ENCODE results near the gene RABEP1. TPM values are rescaled to one million over a fixed set of nuclear protein-coding genes. Genes with fewer than 3 reads are reported as not detected.

The RABEP1 gene
- total RNA-seq, 4 donors from 2014 or later = 36.0 to 57.7 (median 40.9) TPM

- no peak for TF ChIP-seq CTCF (IDR thresholded peaks at IDR 0.05)
- TF ChIP-seq POLR2A (IDR thresholded peaks at IDR 0.05) = no peak
- Histone ChIP-seq H3K36me3 (peaks cover 9 to 20% of the 10 kb centered on the region in 2 donors), H3K4me1 (peaks cover 4 to 10% of the 10 kb centered on the region in 2 donors), H3K27ac (no peak overlapping the region), H3K27me3 (no peaks in the 10 kb centered on the region), H3K4me3 (replicated peaks in 1 of 3) (no peak overlapping the region), H3K9me3 (no peaks in the 10 kb centered on the region)
- intact Hi-C loops (cut with DNase I) = no loop called here
- DNase-seq = no peak
- WGBS, 2 donors = 92 to 93% methylated on average over 9 of the region's 9 CpGs
These were observed 62.8 kb downstream of the RABEP1 start for GRCh38 chr17:5344914-5345313.

DNA sequence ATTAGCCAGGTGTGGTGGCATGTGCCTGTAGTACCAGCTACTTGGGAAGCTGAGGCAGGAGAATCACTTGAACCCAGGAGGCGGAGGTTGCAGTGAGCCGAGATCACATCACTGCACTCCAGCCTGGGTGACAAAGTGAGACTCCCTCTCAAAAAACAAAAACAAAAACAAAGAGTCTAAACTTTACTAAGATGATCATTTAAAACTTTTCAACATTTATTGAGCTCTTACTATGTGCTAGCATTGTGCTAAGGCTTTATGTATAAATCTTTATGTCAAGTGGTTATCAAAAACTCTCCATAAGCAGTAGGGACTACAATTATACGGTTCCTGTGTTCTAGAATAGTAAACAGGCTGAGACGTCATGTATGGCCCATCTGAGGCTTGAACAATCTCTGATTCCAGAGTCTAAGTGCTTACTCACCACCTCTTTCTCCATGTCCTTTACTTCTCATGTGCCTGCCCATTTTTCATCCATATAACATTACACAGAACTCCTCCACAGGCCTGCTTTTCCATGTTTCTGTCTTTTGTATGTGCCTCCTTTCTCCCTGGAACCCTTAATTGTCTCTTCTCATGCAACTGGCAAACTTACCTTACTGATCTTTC is 70.7 kb downstream of the RABEP1 start:
- no peaks in the 10 kb centered on the region for H3K4me1 ChIP-seq
- no peak overlapping the region for H3K27ac ChIP-seq
- no peaks in the 10 kb centered on the region for H3K9me3 ChIP-seq
- TF ChIP-seq CTCF (IDR thresholded peaks at IDR 0.05) = no peak
- TF ChIP-seq POLR2A (IDR thresholded peaks at IDR 0.05) = no peak
- peaks cover 10 to 27% of the 10 kb centered on the region in 2 donors for H3K36me3 ChIP-seq
- 92 to 99% methylated on average over 4 of the region's 4 CpGs for WGBS, 2 donors
- no peaks in the 10 kb centered on the region for H3K27me3 ChIP-seq
- no peak overlapping the region for H3K4me3 ChIP-seq (replicated peaks in 1 of 3)
- intact Hi-C loops (cut with DNase I) = no loop called here
- DNase-seq = no peak

DNA sequence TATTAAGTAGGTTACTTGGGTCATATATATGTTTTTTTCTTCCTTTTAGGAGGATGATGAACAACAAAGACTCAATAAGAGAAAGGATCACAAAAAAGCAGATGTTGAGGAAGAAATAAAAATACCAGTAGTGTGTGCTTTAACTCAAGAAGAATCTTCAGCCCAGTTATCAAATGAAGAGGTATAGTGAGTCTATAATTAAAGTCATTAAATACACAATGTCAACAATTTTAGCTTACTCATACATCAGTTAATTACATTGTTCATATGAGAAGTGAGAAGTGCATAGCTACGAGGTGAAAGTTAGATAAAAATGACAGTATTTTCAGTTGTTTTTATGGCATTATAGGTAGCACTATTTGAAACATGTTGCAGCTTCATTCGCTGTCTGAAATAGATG is 72.2 kb downstream of the RABEP1 start:
- Histone ChIP-seq H3K27ac (no peak overlapping the region), H3K27me3 (no peaks in the 10 kb centered on the region), H3K4me3 (replicated peaks in 1 of 3) (no peak overlapping the region), H3K36me3 (peaks cover 10 to 24% of the 10 kb centered on the region in 2 donors), H3K4me1 (no peaks in the 10 kb centered on the region), H3K9me3 (no peaks in the 10 kb centered on the region)
- TF ChIP-seq CTCF (IDR thresholded peaks at IDR 0.05) (no peak), POLR2A (IDR thresholded peaks at IDR 0.05) (no peak)
- DNase-seq = no peak
- 93 to 95% methylated on average over 2 of the region's 2 CpGs for WGBS, 2 donors
- intact Hi-C loops (cut with DNase I) = no loop called here

- TF ChIP-seq POLR2A (IDR thresholded peaks at IDR 0.05) (no peak), CTCF (IDR thresholded peaks at IDR 0.05) (no peak)
- Histone ChIP-seq H3K4me1 (no peaks in the 10 kb centered on the region), H3K9me3 (no peaks in the 10 kb centered on the region), H3K27me3 (no peaks in the 10 kb centered on the region), H3K27ac (no peak overlapping the region), H3K4me3 (replicated peaks in 1 of 3) (no peak overlapping the region), H3K36me3 (peaks cover 10 to 24% of the 10 kb centered on the region in 2 donors)
- intact Hi-C loops (cut with DNase I) = no loop called here
- DNase-seq = no peak
- 91 to 95% methylated on average over 2 of the region's 2 CpGs for WGBS, 2 donors
These were observed 72.9 kb downstream of the RABEP1 start for GRCh38 chr17:5354886-5355415.

DNA sequence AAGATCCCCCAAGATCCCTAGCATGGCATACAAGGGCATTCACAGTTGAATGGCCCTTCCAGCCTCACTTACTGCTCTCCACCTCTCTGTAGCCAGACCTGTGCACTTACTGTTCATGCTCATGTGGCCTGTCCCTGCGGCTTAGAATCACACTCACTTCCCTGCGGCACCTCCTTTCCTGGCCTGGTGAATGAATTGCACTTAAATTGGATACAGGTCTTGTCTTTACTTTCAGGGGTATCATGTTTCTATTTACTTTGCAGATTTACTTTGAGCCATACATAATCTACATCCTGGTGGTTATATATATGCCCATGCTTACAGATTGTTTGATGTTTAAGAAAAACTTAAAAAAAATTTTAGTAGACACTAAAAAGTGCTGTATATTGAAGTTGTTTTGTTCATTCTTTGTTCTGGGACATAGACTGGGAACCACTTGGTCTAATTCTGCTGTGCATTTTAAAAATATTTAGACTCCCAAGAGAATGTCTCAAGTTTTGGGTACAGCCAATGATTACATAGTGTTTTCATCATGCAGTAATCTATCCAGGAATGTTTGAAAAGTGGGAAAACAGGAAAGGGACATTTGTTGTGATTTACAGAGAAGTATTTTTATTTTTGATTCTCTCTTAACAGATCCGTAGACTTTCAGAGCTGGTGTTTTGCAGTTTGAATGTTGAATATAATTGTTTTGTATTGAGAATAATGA is 73.5 kb downstream of the RABEP1 start:
- Histone ChIP-seq H3K36me3 (peaks cover 10 to 22% of the 10 kb centered on the region in 2 donors), H3K9me3 (no peaks in the 10 kb centered on the region), H3K4me1 (no peaks in the 10 kb centered on the region), H3K27me3 (no peaks in the 10 kb centered on the region), H3K27ac (no peak overlapping the region), H3K4me3 (replicated peaks in 1 of 3) (no peak overlapping the region)
- intact Hi-C loops (cut with DNase I) = no loop called here
- DNase-seq = no peak
- TF ChIP-seq CTCF (IDR thresholded peaks at IDR 0.05) (no peak), POLR2A (IDR thresholded peaks at IDR 0.05) (no peak)
- WGBS, 2 donors = 57 to 60% methylated on average over 3 of the region's 3 CpGs
